ENCODE results near the gene ZNF774.
A peak's percentile ranks its signal among the peaks of the same experiment; 100 is the strongest.
"Not testable (repeated sequence)": the region's sequence is repeated elsewhere in the genome, so short reads cannot be mapped to it uniquely, and the experiment has no call there.

ZNF774 gene

GRCh38 chr15:90389513-90389912 is 37.4 kb downstream of the ZNF774 start:
- no peak for DNase-seq (ENCODE audit: low read depth)

GRCh38 chr15:90393040-90393439 is 41.0 kb downstream of the ZNF774 start:
- no peak for DNase-seq (ENCODE audit: low read depth)

- no peak for DNase-seq (ENCODE audit: low read depth)
Observed at GRCh38 chr15:90394074-90394473, 42.0 kb downstream of the ZNF774 start.

- no peak for DNase-seq (ENCODE audit: low read depth)
Observed at GRCh38 chr15:90394748-90395442, 42.8 kb downstream of the ZNF774 start.

GRCh38 chr15:90396321-90396720 is 44.2 kb downstream of the ZNF774 start:
- DNase-seq (ENCODE audit: low read depth) = no peak

GRCh38 chr15:90400005-90400758 is 48.1 kb downstream of the ZNF774 start:
- peak; percentile 54 for DNase-seq (ENCODE audit: low read depth)

GRCh38 chr15:90400759-90401314 is 48.8 kb downstream of the ZNF774 start:
- peak; percentile 98 for DNase-seq (ENCODE audit: low read depth)

- peak; percentile 33 for DNase-seq (ENCODE audit: low read depth)
Observed at GRCh38 chr15:90401495-90401894, 49.4 kb downstream of the ZNF774 start.

GRCh38 chr15:90402223-90402622 is 50.1 kb downstream of the ZNF774 start:
- peak; percentile 84 for DNase-seq (ENCODE audit: low read depth)

- DNase-seq (ENCODE audit: low read depth) = no peak
Observed at GRCh38 chr15:90402767-90403166, 50.7 kb downstream of the ZNF774 start.

GRCh38 chr15:90405055-90405607 is 53.0 kb downstream of the ZNF774 start:
- no peak for DNase-seq (ENCODE audit: low read depth)

- DNase-seq (ENCODE audit: low read depth) = no peak
Observed at GRCh38 chr15:90407336-90407735, 55.3 kb downstream of the ZNF774 start.

GRCh38 chr15:90407871-90408317 is 55.8 kb downstream of the ZNF774 start:
- DNase-seq (ENCODE audit: low read depth) = peak; percentile 88

GRCh38 chr15:90408657-90409056 is 56.6 kb downstream of the ZNF774 start:
- DNase-seq (ENCODE audit: low read depth) = no peak

GRCh38 chr15:90409587-90409986 is 57.5 kb downstream of the ZNF774 start:
- not testable (repeated sequence) for DNase-seq (ENCODE audit: low read depth)

- not testable (repeated sequence) for DNase-seq (ENCODE audit: low read depth)
Observed at GRCh38 chr15:90410316-90410715, 58.2 kb downstream of the ZNF774 start.

- DNase-seq (ENCODE audit: low read depth) = no peak
Observed at GRCh38 chr15:90411176-90411575, 59.1 kb downstream of the ZNF774 start.
